H1 (cell line): ENCODE data around the gene TMEM130. TPM values are rescaled to one million over a fixed set of nuclear protein-coding genes. Genes with fewer than 3 reads are reported as not detected.

Experiments used
- CTCF ChIA-PET: fragments of 300-600 bp; sonication (Branson Sonifier 250); formaldehyde crosslinking; loops from one replicate; lab custom pipeline; 2021; ENCODE audit not compliant: partially characterized antibody; lab: Charles Lee
- POLR2A ChIA-PET: fragments of 300-600 bp; sonication (Branson Sonifier 250); formaldehyde crosslinking; loops from one replicate; lab custom pipeline; 2021; ENCODE audit warnings: inconsistent platforms; ENCODE audit not compliant: partially characterized antibody; lab: Charles Lee
- DNase-seq, 2 experiments: peaks; one replicate each; pipeline versions ENCODE4 v3.0.0 to v3.0.0-alpha.2; 2010 to 2022; ENCODE audit warnings: low spot score in 2 of 2, low read depth in 1 of 2, mixed read lengths in 1 of 2
- FAIRE-seq: peaks from 2 replicates; lab custom pipeline; 2011; peaks lifted over from hg19 to GRCh38; lab: Jason Lieb, UNC
- H2AFZ ChIP-seq: 2 replicates; pipeline ENCODE4 v1.8.1; 2012; ENCODE audit warnings: low read length, inconsistent platforms
- H2AK5ac ChIP-seq: 2 replicates; pipeline ENCODE4 v1.6.1; 2013; ENCODE audit warnings: low read depth, low read length
- H2BK120ac ChIP-seq: replicated peaks from 2 replicates; pipeline ENCODE3; 2013; ENCODE audit warnings: low read depth, low read length, inconsistent platforms
- H2BK12ac ChIP-seq: 2 replicates; pipeline ENCODE4 v1.6.1; 2013; ENCODE audit warnings: low read depth, low read length
- H2BK15ac ChIP-seq: 2 replicates; pipeline ENCODE4 v1.6.1; 2013; ENCODE audit warnings: low read length
- H2BK20ac ChIP-seq: 2 replicates; pipeline ENCODE4 v1.6.1; 2013; ENCODE audit warnings: low read length
- H2BK5ac ChIP-seq: 2 replicates; pipeline ENCODE4 v1.6.1; 2013; ENCODE audit warnings: low read depth, low read length
- H3K14ac ChIP-seq: 2 replicates; pipeline ENCODE4 v1.6.1; 2013; ENCODE audit warnings: inconsistent platforms; ENCODE audit not compliant: insufficient read length
- H3K18ac ChIP-seq: 2 replicates; pipeline ENCODE4 v1.6.1; 2013; ENCODE audit warnings: low read length; ENCODE audit errors: extremely low read depth
- H3K23ac ChIP-seq: 2 replicates; pipeline ENCODE4 v1.6.1; 2013; ENCODE audit warnings: inconsistent platforms; ENCODE audit not compliant: insufficient read length
- H3K23me2 ChIP-seq: 2 replicates; pipeline ENCODE4 v1.6.1; 2013; ENCODE audit warnings: low read depth, low read length
- H3K27ac ChIP-seq: 2 replicates; pipeline ENCODE4 v1.6.1; 2011; ENCODE audit warnings: low read depth, low read length, inconsistent platforms
- H3K27me3 ChIP-seq, 4 experiments: replicated peaks in 1 of 4; 1 replicate in 1 of 4; 2 replicates in 3 of 4; pipeline versions ENCODE4 v1.6.1 to v1.8.1; 2011 to 2013; ENCODE audit warnings: low read length in 3 of 4, mild to moderate bottlenecking in 3 of 4, inconsistent platforms in 2 of 4, mixed read lengths in 2 of 4, moderate library complexity in 1 of 4; ENCODE audit not compliant: control insufficient read depth in 3 of 4, insufficient read depth in 3 of 4; ENCODE audit errors: extremely low read depth in 1 of 4
- H3K36me3 ChIP-seq, 4 experiments: 2 replicates each; pipeline versions ENCODE4 v1.6.1 to v1.8.1; 2011 to 2013; ENCODE audit warnings: mild to moderate bottlenecking in 4 of 4, low read length in 3 of 4, moderate library complexity in 2 of 4, control low read depth in 1 of 4, inconsistent platforms in 1 of 4; ENCODE audit not compliant: insufficient read depth in 4 of 4, control insufficient read depth in 2 of 4
- H3K4ac ChIP-seq: replicated peaks from 2 replicates; pipeline ENCODE3; 2013; ENCODE audit warnings: low read length, low read depth, mixed read lengths, inconsistent platforms; ENCODE audit not compliant: insufficient read length
- H3K4me1 ChIP-seq, 4 experiments: replicated peaks in 1 of 4; 1 replicate in 1 of 4; 2 replicates in 3 of 4; pipeline versions ENCODE4 v1.6.1 to v1.8.1; 2011 to 2013; ENCODE audit warnings: low read length in 3 of 4, inconsistent platforms in 2 of 4, mixed read lengths in 1 of 4; ENCODE audit not compliant: insufficient read depth in 4 of 4, control insufficient read depth in 3 of 4
- H3K4me2 ChIP-seq, 2 experiments: 2 replicates each; pipeline versions ENCODE4 v1.6.1 to v1.8.1; 2011 to 2013; ENCODE audit warnings: low read depth in 2 of 2, low read length in 2 of 2, control low read depth in 1 of 2, inconsistent platforms in 1 of 2, mild to moderate bottlenecking in 1 of 2; ENCODE audit not compliant: insufficient read depth in 1 of 2
- H3K4me3 ChIP-seq, 4 experiments: fragments of 200-600, 300-600 bp in 1 of 4; sonication (generic), shearing (Covaris generic), sonication (Bioruptor Twin) in 1 of 4; 2 replicates each; pipeline versions ENCODE4 v1.5.1 to v1.8.1; 2011 to 2016; ENCODE audit warnings: low read length in 4 of 4, low read depth in 3 of 4, control low read depth in 2 of 4, inconsistent platforms in 2 of 4, mild to moderate bottlenecking in 2 of 4, mixed read lengths in 1 of 4, moderate library complexity in 1 of 4; ENCODE audit not compliant: insufficient read depth in 2 of 4; ENCODE audit errors: extremely low read depth in 1 of 4
- H3K56ac ChIP-seq: replicated peaks from 2 replicates; pipeline ENCODE3; 2013; ENCODE audit warnings: low read depth, mild to moderate bottlenecking, mixed read lengths, low read length, inconsistent platforms; ENCODE audit not compliant: insufficient read length
- H3K79me1 ChIP-seq: 2 replicates; pipeline ENCODE4 v1.6.1; 2013; ENCODE audit warnings: low read depth, low read length, control low read depth
- H3K79me2 ChIP-seq, 2 experiments: 2 replicates each; pipeline versions ENCODE4 v1.6.1 to v1.8.1; 2012 to 2013; ENCODE audit warnings: low read length in 2 of 2, mild to moderate bottlenecking in 2 of 2, inconsistent platforms in 1 of 2; ENCODE audit not compliant: insufficient read depth in 2 of 2, control insufficient read depth in 1 of 2
- H3K9ac ChIP-seq, 4 experiments: replicated peaks in 1 of 4; 1 replicate in 1 of 4; 2 replicates in 3 of 4; pipeline versions ENCODE4 v1.6.1 to v1.8.1; 2011 to 2013; ENCODE audit warnings: low read depth in 3 of 4, low read length in 3 of 4, control low read depth in 2 of 4, mild to moderate bottlenecking in 2 of 4, moderate library complexity in 2 of 4, inconsistent platforms in 1 of 4; ENCODE audit errors: extremely low read depth in 1 of 4
- H3K9me3 ChIP-seq, 2 experiments: 2 replicates each; pipeline versions ENCODE4 v1.6.1 to v1.8.1; 2012 to 2013; ENCODE audit warnings: mild to moderate bottlenecking in 2 of 2, moderate library complexity in 2 of 2, control low read depth in 1 of 2, inconsistent platforms in 1 of 2, low read depth in 1 of 2, low read length in 1 of 2, mixed read lengths in 1 of 2; ENCODE audit not compliant: insufficient read depth in 2 of 2
- H4K20me1 ChIP-seq, 2 experiments: replicated peaks in 1 of 2; 2 replicates each; pipeline versions ENCODE3 to v1.8.1; 2011 to 2013; ENCODE audit warnings: inconsistent platforms in 2 of 2, low read length in 2 of 2, mild to moderate bottlenecking in 1 of 2; ENCODE audit not compliant: insufficient read depth in 2 of 2, control insufficient read depth in 1 of 2
- H4K5ac ChIP-seq: 2 replicates; pipeline ENCODE4 v1.6.1; 2013; ENCODE audit warnings: low read length, low read depth, mixed read lengths, inconsistent platforms; ENCODE audit not compliant: insufficient read length
- H4K8ac ChIP-seq: 2 replicates; pipeline ENCODE4 v1.8.0; 2013; ENCODE audit warnings: mild to moderate bottlenecking, moderate library complexity, low read length, inconsistent platforms; ENCODE audit not compliant: insufficient read depth; ENCODE audit errors: extremely low read depth
- H4K91ac ChIP-seq: replicated peaks from 2 replicates; pipeline ENCODE3; 2013; ENCODE audit warnings: low read length, mixed read lengths, inconsistent platforms; ENCODE audit not compliant: insufficient read length
- ASH2L ChIP-seq: fragments of 200-600, 300-600 bp; sonication (generic); IDR thresholded peaks from one replicate; pipeline ENCODE4 v1.7.1; 2017; ENCODE audit warnings: low read length
- BACH1 ChIP-seq: IDR thresholded peaks from 2 replicates; pipeline ENCODE4 v1.6.1; 2012; ENCODE audit warnings: low read length, improper control_type of control experiment
- CBX8 ChIP-seq: fragments of 300-800, 300-1000 bp; sonication (generic); IDR thresholded peaks from 2 replicates; pipeline ENCODE4 v1.7.1; 2016; ENCODE audit warnings: low read depth, low read length, borderline replicate concordance
- CHD2 ChIP-seq: IDR thresholded peaks from 2 replicates; pipeline ENCODE4 v1.6.1; 2012; ENCODE audit warnings: low read length, improper control_type of control experiment
- CTBP2 ChIP-seq: IDR thresholded peaks from 2 replicates; pipeline ENCODE4 v1.7.0; 2011; ENCODE audit warnings: borderline replicate concordance, mild to moderate bottlenecking, moderate library complexity, mixed read lengths, low read length; ENCODE audit not compliant: insufficient read depth, insufficient read length
- HDAC2 ChIP-seq, 2 experiments: fragments of 300-600 bp in 1 of 2; sonication (generic) in 1 of 2; IDR thresholded peaks; 2 replicates each; pipeline ENCODE4 v1.6.1; 2011 to 2012; ENCODE audit warnings: low read depth in 2 of 2, low read length in 2 of 2, mild to moderate bottlenecking in 2 of 2, moderate library complexity in 2 of 2, borderline replicate concordance in 1 of 2, inconsistent platforms in 1 of 2
- HDAC6 ChIP-seq: IDR thresholded peaks from one replicate; pipeline ENCODE4 v1.7.1; 2012; ENCODE audit warnings: low read depth, mild to moderate bottlenecking, inconsistent platforms, low read length, moderate library complexity
- KDM1A ChIP-seq: fragments of 200-600, 300-600 bp; sonication (generic); IDR thresholded peaks from 2 replicates; pipeline ENCODE4 v1.7.1; 2016; ENCODE audit warnings: mild to moderate bottlenecking, low read length, borderline replicate concordance
- KDM5A ChIP-seq: fragments of 200-600 bp; IDR thresholded peaks from 2 replicates; pipeline ENCODE4 v1.7.1; 2012; ENCODE audit warnings: mild to moderate bottlenecking, low read length, inconsistent platforms, mixed read lengths
- SUZ12 ChIP-seq: fragments of 200-600 bp; sonication (generic); IDR thresholded peaks from 2 replicates; pipeline ENCODE4 v1.6.1; 2012; ENCODE audit warnings: mild to moderate bottlenecking, inconsistent platforms, low read length, moderate library complexity, mixed read lengths
- TAF7 ChIP-seq: optimal IDR thresholded peaks from 2 replicates; pipeline ENCODE3; 2011; ENCODE audit warnings: low read depth, mild to moderate bottlenecking, inconsistent platforms, low read length, moderate library complexity, borderline replicate concordance
- TBP ChIP-seq: IDR thresholded peaks from 2 replicates; pipeline ENCODE4 v1.6.1; 2011; ENCODE audit warnings: low read depth, low read length, improper control_type of control experiment
- WGBS, 2 experiments: shearing (Covaris generic) in 1 of 2; methylation state at CpG; one replicate each; pipeline versions ENCODE4 v1.1.6 to v1.1.7; 2013 to 2015; ENCODE audit warnings: low lambda C conversion rate in 2 of 2, mixed read lengths in 2 of 2, inconsistent platforms in 1 of 2, low coverage in 1 of 2, missing lambda C conversion rate in 1 of 2; ENCODE audit not compliant: insufficient replicate concordance in 2 of 2, insufficient coverage in 1 of 2, insufficient read length in 1 of 2; ENCODE audit errors: extremely low coverage in 1 of 2, missing lambda C conversion rate in 1 of 2; 5-methylcytosine and 5-hydroxymethylcytosine counted together
- polyA plus RNA-seq, 7 experiments: library from polyadenylated mRNA; depleted of rRNA in 3 of 7; stranded (reverse) in 5 of 7; unstranded in 2 of 7; fragments of >200 nt in 5 of 7; fragments of 200-250 nt in 2 of 7; gene quantifications; 1 replicate in 5 of 7; 2 replicates in 1 of 7; 4 replicates in 1 of 7; pipeline versions ENCODE4 v1.2.1 to v1.2.3, GENCODE V29; 2011 to 2013; ENCODE audit warnings: missing spikeins in 2 of 7, mixed read lengths in 2 of 7
- total RNA-seq: library from RNA; stranded (reverse); fragmentation: NEBNext Ultra II Directional; extraction: Animal tissue kit (Norgen Biotek cat#: 25700); gene quantifications from 2 replicates; pipeline ENCODE4 v1.2.1, GENCODE V29; 2021
- TF ChIP-seq, protein P1 (sequence below): IDR thresholded peaks from 2 replicates; pipeline ENCODE4 v1.6.1; 2012; ENCODE audit warnings: low read length, inconsistent platforms

TMEM130 gene
- total and polyA plus RNA-seq, 2 of the 8 experiments (the other 6 are each of a cell fraction or from before 2014, with no cell fraction given), result 2.9 to 6.6 TPM

DNA sequence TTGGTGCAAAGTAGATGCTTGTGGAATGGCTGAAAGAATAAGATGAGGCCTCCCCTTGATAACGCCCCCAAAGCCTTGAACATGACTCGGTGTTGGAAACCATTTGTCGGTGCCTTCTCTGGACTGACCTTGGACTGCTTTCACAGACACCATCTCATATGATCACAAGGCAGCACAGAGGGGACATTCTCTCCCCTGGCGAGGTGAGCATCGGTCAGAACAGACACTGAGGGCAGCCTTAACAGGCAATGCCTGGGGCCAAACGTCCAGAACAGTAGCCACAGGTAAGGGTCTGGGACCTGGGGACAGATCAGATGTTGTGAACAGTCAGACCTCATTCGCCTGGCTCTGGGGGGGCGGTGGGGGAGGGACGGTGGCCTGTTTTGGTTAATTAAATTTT lies 5.7 kb upstream of the TMEM130 start:
- Histone ChIP-seq H3K36me3 (no peaks in the 10 kb centered on the region), H3K14ac (no peak overlapping the region), H3K79me2 (peaks cover 12 to 15% of the 10 kb centered on the region in 2 experiments), H3K23me2 (peaks cover 6% of the 10 kb centered on the region), H4K20me1 (peaks cover 6 to 9% of the 10 kb centered on the region in 2 experiments), H2AFZ (no peak overlapping the region), H3K56ac (no peak overlapping the region), H3K27ac (no peak overlapping the region), H2BK5ac (no peak overlapping the region), H4K8ac (no peak overlapping the region), H4K5ac (no peak overlapping the region), H3K4ac (no peak overlapping the region), H2BK20ac (no peak overlapping the region), H2BK15ac (no peak overlapping the region), H3K18ac (no peak overlapping the region), H3K9me3 (no peaks in the 10 kb centered on the region), H3K4me3 (no peak overlapping the region), H3K79me1 (peaks cover 5% of the 10 kb centered on the region), H3K9ac (no peak overlapping the region), H3K23ac (no peak overlapping the region), H3K4me2 (no peak overlapping the region), H4K91ac (no peak overlapping the region), H3K27me3 (peaks cover 0 to 9% (median 6%) of the 10 kb centered on the region in 4 experiments; a peak in 2 of 7 replicates), H2AK5ac (no peak overlapping the region), H3K4me1 (peaks cover 0 to 18% (median 7%) of the 10 kb centered on the region in 4 experiments; a peak in 5 of 7 replicates), H2BK120ac (no peak overlapping the region), H2BK12ac (no peak overlapping the region)
- ChIA-PET POLR2A (no interaction called here), CTCF (no interaction called here)
- DNase-seq, result no peak
- 85% methylated on average over 8 of the region's 9 CpGs; no CpG with 5 or more reads in 1 of the 2 experiments for WGBS, 2 experiments
- FAIRE-seq, result no peak
- no peak for TF ChIP-seq TAF7
- TF ChIP-seq TBP, result no peak
- TF ChIP-seq SUZ12, result no peak
- no peak for TF ChIP-seq BACH1
- TF ChIP-seq, protein P1, sequence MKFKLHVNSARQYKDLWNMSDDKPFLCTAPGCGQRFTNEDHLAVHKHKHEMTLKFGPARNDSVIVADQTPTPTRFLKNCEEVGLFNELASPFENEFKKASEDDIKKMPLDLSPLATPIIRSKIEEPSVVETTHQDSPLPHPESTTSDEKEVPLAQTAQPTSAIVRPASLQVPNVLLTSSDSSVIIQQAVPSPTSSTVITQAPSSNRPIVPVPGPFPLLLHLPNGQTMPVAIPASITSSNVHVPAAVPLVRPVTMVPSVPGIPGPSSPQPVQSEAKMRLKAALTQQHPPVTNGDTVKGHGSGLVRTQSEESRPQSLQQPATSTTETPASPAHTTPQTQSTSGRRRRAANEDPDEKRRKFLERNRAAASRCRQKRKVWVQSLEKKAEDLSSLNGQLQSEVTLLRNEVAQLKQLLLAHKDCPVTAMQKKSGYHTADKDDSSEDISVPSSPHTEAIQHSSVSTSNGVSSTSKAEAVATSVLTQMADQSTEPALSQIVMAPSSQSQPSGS, result no peak
- TF ChIP-seq KDM5A, result no peak
- no peak for TF ChIP-seq HDAC2 (IDR thresholded peaks at IDR 0.05; ENCODE audit: borderline replicate concordance in 1 of 2, low read depth in 2 of 2, low read length in 2 of 2)
- TF ChIP-seq KDM1A, result no peak
- no peak for TF ChIP-seq ASH2L
- no peak for TF ChIP-seq CTBP2
- no peak for TF ChIP-seq HDAC6
- TF ChIP-seq CHD2, result no peak
- no peak for TF ChIP-seq CBX8
